Parathyroid adenoma (tissue), 2 donors: ENCODE measurements around the gene KYAT1.

Source experiments
- H2AFZ ChIP-seq: fragments of 300-600 bp; sonication (generic); one replicate; pipeline ENCODE4 v1.7.0; 2017; ENCODE audit warnings: antibody characterized with exemption, mild to moderate bottlenecking
- H3K27ac ChIP-seq: fragments of 300-600 bp; sonication (generic); one replicate; pipeline ENCODE4 v1.7.0; 2017
- H3K27me3 ChIP-seq: fragments of 300-600 bp; sonication (generic); one replicate; pipeline ENCODE4 v1.7.0; 2017; ENCODE audit warnings: low read length; ENCODE audit not compliant: control insufficient read depth, insufficient read depth
- H3K36me3 ChIP-seq: fragments of 300-600 bp; sonication (generic); one replicate; pipeline ENCODE4 v1.7.0; 2017; ENCODE audit warnings: low read length; ENCODE audit not compliant: control insufficient read depth, insufficient read depth
- H3K4me1 ChIP-seq: fragments of 300-600 bp; sonication (generic); one replicate; pipeline ENCODE4 v1.7.0; 2017; ENCODE audit warnings: control low read depth
- H3K4me2 ChIP-seq: fragments of 300-600 bp; sonication (generic); one replicate; pipeline ENCODE4 v1.7.0; 2017; ENCODE audit warnings: low read length
- H3K4me3 ChIP-seq: fragments of 300-600 bp; sonication (generic); one replicate; pipeline ENCODE4 v1.7.0; 2017; ENCODE audit warnings: low read depth, low read length
- H3K79me2 ChIP-seq: fragments of 300-600 bp; sonication (generic); one replicate; pipeline ENCODE4 v1.7.0; 2017; ENCODE audit warnings: control low read depth
- H3K9ac ChIP-seq: fragments of 300-600 bp; sonication (generic); one replicate; pipeline ENCODE4 v1.7.0; 2017; ENCODE audit warnings: mild to moderate bottlenecking
- H3K9me3 ChIP-seq: fragments of 300-600 bp; sonication (generic); one replicate; pipeline ENCODE4 v1.7.0; 2017; ENCODE audit warnings: low read length; ENCODE audit not compliant: control insufficient read depth
- CTCF ChIP-seq: fragments of 300-600 bp; sonication (generic); IDR thresholded peaks from one replicate; pipeline ENCODE4 v1.7.0; 2017; ENCODE audit warnings: antibody characterized with exemption, mild to moderate bottlenecking
- donor health status: primary hyperparathyroidism.

KYAT1 gene

GRCh38 chr9:128790536-128790935, 91.2 kb downstream of the KYAT1 start:
- H3K27me3 ChIP-seq = no peaks in the 10 kb centered on the region
- H3K27ac ChIP-seq = no peak overlapping the region
- H3K9ac ChIP-seq = no peak overlapping the region
- H3K79me2 ChIP-seq = no peaks in the 10 kb centered on the region
- H3K4me1 ChIP-seq = no peaks in the 10 kb centered on the region
- no peak overlapping the region for H3K4me2 ChIP-seq
- no peak for TF ChIP-seq CTCF
- H3K36me3 ChIP-seq = no peaks in the 10 kb centered on the region
- no peaks in the 10 kb centered on the region for H3K9me3 ChIP-seq
- H3K4me3 ChIP-seq = no peak overlapping the region
- H2AFZ ChIP-seq = no peak overlapping the region

GRCh38 chr9:128788445-128788844, 93.3 kb downstream of the KYAT1 start:
- no peaks in the 10 kb centered on the region for H3K36me3 ChIP-seq
- no peaks in the 10 kb centered on the region for H3K9me3 ChIP-seq
- no peaks in the 10 kb centered on the region for H3K4me1 ChIP-seq
- H3K79me2 ChIP-seq = no peaks in the 10 kb centered on the region
- no peak overlapping the region for H3K27ac ChIP-seq
- H3K4me2 ChIP-seq = peak overlapping the region; percentile 93
- no peaks in the 10 kb centered on the region for H3K27me3 ChIP-seq
- no peak overlapping the region for H3K9ac ChIP-seq
- H3K4me3 ChIP-seq = peak overlapping the region; percentile 94
- no peak overlapping the region for H2AFZ ChIP-seq
- TF ChIP-seq CTCF = no peak

- H2AFZ ChIP-seq = peak overlapping the region; percentile 87
- peak overlapping the region; percentile 93 for H3K4me2 ChIP-seq
- H3K27ac ChIP-seq = peak overlapping the region; percentile 61
- H3K9me3 ChIP-seq = no peaks in the 10 kb centered on the region
- no peaks in the 10 kb centered on the region for H3K36me3 ChIP-seq
- peak overlapping the region; percentile 94 for H3K4me3 ChIP-seq
- H3K27me3 ChIP-seq = no peaks in the 10 kb centered on the region
- H3K9ac ChIP-seq = no peak overlapping the region
- TF ChIP-seq CTCF = no peak
- H3K4me1 ChIP-seq = no peaks in the 10 kb centered on the region
- no peaks in the 10 kb centered on the region for H3K79me2 ChIP-seq
These were observed 94.1 kb downstream of the KYAT1 start for GRCh38 chr9:128787659-128788058.

- TF ChIP-seq CTCF = no peak
- no peaks in the 10 kb centered on the region for H3K9me3 ChIP-seq
- H3K79me2 ChIP-seq = no peaks in the 10 kb centered on the region
- no peaks in the 10 kb centered on the region for H3K27me3 ChIP-seq
- H3K36me3 ChIP-seq = no peaks in the 10 kb centered on the region
- H3K27ac ChIP-seq = peak within 1 kb of the TSS; percentile 61
- H3K4me3 ChIP-seq = peak within 1 kb of the TSS; percentile 94
- no peak within 1 kb of the TSS for H3K9ac ChIP-seq
- H3K4me1 ChIP-seq = no peaks in the 10 kb centered on the region
- peak within 1 kb of the TSS; percentile 93 for H3K4me2 ChIP-seq
- peak within 1 kb of the TSS; percentile 87 for H2AFZ ChIP-seq
These were observed 94.8 kb downstream of the KYAT1 start, which contains the start of gene TBC1D13 for GRCh38 chr9:128786681-128787601. TBC1D13 (plus strand) TSS chr9:128787253; CDS start chr9:128787354, 101 bp downstream.
